ENCODE measurements around the gene SRRM2.

The SRRM2 gene

DNA sequence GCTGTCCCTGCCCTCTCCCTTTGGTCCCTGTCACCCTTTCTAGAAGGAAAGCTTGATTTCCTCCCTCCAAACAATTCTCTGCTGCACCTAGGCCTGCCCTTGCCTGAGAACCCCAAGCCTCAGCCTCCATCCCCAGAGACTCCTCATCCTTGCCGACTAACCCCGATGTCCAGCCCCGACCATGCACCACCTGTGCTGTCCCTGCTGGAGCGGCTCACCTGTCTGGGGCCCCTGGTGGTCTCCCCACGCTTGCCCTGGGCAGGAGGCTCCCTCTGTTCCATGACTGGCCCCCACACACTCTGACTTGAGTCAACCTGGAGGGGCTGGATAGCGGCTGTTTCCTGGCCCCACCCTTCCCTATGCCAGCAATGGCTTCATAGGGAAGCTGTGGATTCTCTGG, 12.0 kb upstream of the SRRM2 start:
- no peak for DNase-seq

DNA sequence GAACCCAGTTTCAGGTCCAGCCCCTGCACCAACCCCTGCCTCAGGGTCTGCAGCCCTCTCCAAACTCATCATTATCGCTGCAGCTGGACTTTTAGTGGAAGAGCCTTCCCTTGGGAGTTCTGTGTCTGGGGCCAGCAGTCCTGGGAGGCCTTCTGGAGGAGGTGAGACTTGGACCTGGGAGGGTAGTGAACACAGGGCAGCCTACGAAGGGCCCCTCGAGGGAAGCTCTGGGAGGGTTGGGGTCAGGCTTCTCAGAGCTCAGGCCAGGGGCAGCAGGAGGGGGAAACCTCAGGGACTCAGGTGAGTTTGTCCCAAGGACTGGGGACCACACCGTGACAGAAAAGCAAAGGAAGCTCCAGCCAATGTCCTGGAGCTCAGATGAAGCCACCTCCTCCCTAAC, 11.3 kb upstream of the SRRM2 start:
- DNase-seq = no peak

DNA sequence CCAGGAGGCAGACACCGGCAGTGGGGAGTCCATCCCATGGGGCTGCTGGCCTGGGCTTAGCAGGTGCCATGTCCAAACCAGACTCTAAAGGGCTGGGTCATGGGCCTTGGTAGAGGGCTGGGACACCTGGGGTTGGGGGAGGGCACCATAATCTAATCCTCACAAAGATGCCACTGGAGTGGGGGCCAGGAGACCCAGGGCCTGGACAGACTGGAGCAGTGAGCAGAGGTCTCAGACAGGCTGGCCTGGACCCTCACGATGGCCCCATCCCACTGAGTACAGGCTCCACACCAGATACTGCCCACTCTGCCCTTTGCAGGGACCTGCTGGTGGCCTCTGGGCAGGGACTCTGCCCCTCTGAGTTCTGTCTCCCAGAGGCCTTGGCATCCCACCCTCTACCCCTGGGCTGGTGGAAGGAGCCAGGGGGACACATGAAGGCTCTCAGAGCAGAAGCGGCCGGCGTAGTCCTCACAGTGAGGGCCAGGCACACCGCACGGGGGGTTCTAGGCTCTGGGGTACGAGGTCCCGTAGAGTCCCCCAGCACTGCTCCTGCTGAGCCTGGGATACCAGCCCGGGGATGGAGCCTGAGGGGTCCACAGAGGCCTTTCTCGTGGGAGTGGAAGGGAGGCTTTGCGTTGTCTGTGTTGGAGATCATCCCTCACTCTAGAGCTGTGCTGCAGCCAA, 10.0 kb upstream of the SRRM2 start:
- no peak for DNase-seq

DNA sequence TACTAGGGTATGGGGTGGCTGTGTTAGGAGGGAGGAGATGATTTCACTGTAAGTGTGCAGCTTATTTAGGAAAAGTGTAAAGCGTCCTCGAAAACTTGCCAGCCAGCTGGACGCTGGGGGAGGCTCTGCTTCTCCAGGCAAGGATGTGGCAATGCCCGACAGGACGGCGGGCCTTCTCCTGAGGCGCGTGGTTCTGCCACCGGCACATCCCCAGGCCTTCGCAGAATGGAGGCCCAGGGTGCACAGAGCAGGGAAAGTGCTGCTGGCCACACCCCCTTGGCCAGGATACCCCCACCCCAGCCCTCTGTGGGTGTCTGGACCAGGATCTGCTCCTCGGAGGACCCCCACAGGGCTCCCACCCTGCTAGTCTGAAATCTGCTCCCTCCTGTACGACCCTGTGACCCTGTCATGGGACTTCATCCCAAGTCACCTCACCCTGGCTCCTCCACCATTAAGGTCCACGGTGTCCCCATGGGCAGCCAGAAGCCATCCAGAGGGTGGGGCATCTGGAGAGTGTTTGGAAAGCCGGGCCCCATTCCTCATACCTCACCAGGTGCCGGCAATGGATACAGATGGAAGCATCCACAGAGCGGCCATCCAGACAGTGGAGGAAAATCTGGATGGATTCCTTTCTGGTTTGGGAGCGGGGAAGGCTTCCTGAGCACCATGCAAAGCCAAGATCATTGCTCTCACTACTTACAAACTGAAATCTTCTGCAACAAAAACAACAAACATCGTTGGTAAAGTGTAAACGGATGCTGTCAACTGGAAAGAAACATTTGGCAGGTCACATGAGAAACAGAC, 9.2 kb upstream of the SRRM2 start:
- DNase-seq = no peak

DNA sequence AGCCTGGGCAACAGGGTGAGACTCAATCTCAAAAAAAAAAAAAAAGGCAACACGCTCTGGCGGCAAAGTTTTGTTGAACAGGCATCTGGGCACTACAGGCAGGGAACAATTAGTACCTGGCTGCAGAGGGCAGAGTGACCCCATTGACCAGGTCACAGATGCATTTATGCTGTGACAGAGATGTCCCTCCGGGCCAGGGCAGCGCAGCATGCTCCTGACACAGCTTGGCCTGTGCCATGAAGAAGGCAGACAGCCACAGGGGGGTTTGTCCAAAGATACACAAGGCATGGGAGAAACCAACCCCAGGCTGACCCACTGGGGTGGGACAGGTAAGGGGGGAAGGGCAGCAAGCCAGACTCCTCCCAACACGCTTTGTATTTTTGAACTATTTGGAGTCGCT, 7.7 kb upstream of the SRRM2 start:
- DNase-seq = no peak

DNA sequence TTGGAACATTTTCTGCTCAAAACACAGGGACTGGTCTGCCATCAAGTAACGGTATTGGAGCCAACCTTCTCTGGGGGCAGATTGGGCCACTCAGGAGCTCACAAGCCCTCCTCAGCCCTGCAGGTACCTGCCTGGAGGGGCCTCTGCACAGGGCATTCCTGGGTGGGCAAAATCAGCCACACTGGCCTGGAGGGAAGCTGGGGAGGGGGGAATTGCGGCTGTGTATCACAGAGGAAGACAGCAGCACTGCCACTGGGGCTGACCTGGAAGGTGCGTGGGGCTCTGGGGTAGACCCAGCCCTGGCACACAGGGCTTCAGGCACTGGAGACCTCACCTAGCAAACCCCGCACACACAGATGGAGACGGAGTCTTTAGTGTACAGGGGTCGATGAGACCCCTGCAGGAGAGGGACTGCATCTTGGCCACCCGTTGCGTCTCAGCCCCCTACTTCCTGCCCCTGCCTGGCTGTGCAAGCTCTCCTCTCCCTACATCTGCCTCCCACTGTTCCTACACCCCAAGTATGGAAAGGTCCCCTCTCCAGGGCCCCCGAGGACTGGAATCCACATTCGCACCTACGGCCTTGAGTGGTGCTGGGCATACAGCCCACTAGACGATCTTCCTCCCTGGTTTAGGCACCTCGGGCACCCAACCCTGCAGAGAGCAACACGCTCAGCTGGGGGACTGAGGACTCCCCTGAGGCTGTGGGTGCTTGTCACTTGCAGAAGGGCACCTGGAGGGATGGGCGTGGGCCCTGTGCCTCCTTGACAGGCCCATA, 7.1 kb upstream of the SRRM2 start:
- no peak for DNase-seq

DNA sequence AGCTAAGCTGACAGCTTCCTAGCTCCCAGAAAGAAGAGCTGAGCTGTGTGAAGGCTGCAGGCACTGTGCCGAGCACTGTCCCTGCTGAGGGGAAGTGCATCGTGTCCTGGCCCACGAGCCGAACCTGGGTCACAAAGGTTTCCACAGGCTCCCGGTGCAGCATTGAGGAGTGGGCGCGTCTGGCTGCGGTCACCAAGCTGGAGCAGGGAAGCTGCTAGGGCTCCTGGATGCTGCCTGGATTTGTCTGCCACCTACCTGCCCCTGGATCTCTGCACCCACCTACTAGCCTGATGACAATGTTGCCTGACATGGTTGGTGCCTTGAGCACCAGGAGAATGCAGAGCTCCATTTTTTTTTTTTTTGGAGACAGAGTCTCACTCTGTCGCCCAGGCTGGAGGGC, 6.5 kb upstream of the SRRM2 start:
- DNase-seq = no peak

DNA sequence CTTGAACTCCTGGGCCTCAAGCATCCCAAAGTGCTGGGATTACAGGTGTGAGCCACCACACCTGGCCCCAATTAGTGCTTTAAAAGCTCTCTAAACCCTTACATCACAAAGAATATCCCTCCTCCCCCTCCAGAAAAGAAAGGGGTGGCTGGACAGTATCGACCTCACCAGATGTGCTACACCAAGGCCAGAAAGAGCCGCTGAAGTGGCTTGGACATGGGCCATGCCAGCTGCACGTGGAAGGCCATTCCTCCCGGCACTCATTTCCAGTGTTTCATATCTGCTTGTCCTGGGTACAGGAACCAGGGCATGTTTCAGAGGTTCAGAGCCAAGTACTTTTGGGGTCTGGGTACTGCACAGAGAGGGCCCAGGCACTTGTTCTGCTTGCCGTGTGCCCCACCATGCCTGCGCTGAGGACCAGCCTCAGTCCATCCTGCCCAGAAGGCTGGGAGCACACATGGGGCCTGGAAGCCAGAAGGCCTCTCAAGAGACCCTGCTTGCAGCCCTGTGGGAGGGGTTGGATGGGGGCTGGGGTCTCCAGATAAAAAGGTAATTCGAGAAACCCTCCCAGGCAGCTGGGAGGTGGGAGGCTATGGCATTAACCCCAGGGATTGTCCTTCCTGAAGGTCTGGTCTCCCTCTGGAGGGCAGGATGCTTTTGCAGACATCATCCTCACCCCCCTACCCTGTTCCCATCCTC, 3.5 kb upstream of the SRRM2 start:
- no peak for DNase-seq

DNA sequence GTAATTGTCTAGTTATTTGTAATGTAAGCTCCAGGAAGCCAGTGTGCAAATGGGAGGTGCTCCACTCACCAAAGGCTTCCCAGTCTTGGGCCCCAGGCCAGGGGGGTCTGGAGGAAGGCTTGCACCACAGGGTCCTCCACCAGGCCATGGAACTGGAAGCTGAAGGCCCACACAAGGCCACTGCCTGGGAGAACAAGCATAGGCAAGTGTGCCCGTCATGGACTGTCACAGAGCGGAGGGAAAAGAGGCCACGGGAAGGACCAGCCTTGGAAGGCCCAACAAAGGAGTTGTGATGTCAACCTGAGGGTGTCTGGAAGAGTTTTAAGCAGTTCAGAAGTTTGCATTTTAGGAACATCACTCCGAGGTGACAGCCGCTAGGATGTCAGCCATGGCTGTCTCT, 3.0 kb upstream of the SRRM2 start:
- DNase-seq = no peak

DNA sequence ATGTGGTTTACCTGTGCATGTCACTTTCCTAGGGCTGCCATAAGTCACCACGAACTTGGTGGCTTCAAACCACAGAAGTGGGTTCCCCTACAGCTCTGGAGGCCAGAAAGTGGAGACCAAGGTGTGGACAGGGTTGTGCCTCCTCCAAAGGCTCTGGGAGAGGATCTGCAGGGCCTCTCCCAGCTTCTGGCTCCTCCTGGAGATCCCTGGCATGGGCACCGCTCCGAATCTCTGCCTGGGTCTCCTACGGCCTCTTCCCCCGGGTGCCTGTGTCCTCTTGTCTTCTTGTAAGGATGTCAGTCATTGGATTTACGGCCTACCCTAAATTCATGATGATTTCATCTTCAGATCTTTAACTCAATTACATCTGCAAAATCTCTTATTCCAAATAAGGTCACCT, 2.5 kb upstream of the SRRM2 start:
- no peak for DNase-seq

DNA sequence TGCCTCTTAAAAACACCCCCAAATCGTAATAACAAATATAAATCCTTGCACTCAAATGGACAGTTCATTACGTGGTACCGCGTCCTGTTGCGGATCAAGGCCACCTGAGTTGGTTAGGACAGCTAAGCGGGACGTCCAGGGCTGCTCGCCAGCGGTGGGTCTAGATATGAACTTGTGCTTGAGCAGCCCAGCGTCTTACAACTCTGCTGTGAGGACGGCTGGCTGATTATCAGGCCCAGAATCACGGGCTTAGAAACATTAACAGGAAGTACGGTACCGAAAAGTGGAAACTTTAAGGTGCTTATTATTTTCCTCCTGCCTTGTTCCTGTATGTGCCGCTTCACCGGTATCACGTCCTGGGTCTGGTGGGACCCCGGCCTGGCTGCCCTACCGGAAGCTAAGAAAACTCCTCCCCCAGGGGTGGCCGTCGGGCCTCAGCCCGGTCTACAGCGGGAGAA, 832 bp upstream of the SRRM2 start:
- no peak for DNase-seq

DNA sequence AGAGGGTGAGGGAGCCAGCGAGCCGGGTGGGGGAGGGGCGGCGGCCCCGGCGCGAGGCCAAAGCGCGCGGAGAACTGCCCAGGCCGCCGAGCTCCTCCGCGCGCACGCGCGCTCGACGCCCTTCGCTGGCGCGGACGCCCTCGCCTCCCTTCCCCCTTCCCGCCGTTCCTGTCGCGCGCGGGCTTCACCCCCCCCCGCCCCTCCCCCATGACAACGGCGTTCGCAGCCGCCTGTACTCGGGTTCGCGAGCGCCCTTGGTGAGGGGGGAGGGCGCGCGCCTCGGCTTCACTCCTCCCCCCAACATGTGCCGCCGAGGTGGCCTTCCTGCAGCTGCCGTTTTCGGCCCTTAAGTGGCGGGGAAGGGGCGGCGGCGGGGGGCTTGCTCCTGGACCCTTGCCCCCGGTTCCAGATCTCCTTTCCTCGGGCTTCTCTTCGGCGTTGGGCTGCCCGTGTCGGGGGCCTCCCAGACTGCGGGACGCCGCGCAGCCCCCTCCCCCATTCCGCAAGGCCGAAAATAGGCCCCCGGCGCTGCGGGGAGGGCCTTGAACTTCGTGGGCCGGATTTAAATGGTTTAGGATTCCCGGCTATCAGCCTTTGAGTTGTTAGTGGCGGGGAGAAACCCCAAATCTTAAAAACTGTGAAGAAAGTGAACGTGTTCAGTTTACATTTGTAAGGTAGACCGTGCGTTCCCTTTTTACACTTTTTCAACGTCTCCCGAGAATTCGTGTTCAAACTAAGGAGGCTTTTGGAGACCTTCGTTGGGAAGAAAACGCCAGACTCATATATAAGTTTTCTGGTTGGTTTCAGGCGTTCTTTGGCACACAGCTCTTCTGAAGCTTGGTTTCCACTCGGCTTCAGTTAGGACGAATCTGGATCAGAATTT, 653 bp downstream of the SRRM2 start:
- DNase-seq = peak; percentile 78

DNA sequence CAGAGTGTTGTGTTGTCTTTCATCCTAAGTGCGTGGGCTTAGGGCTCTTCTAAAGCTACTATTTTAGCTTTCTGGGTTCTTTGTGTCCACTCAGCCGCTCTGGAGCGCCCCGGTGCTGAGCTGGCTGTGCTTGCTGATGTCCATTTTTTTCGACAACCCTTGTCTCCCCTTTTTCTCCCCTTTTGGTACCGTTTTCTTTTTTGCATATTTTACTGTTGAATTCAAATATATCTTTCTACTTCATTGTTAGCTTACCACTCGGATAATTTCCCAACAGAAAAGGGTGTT, 1.2 kb downstream of the SRRM2 start:
- peak; percentile 24 for DNase-seq

DNA sequence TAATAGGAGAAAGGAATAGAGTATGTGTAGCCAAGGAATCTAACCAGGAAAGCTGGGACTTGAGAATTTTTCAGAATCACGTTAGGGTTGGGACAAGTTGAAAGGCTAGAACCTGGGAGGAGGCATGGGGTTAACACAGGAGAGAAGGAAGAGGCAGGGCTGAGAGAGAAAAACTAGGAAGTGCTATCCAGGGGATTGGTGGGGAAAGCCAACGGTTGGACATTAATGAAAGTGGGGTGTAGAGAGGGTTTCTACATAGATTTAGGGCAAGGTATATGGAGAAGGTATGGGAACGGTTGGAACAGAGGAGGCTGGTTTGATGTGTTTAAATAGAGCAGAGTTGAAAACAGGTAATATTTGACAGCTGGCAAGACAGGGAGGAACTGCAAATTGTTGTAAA, 2.7 kb downstream of the SRRM2 start:
- DNase-seq = no peak

DNA sequence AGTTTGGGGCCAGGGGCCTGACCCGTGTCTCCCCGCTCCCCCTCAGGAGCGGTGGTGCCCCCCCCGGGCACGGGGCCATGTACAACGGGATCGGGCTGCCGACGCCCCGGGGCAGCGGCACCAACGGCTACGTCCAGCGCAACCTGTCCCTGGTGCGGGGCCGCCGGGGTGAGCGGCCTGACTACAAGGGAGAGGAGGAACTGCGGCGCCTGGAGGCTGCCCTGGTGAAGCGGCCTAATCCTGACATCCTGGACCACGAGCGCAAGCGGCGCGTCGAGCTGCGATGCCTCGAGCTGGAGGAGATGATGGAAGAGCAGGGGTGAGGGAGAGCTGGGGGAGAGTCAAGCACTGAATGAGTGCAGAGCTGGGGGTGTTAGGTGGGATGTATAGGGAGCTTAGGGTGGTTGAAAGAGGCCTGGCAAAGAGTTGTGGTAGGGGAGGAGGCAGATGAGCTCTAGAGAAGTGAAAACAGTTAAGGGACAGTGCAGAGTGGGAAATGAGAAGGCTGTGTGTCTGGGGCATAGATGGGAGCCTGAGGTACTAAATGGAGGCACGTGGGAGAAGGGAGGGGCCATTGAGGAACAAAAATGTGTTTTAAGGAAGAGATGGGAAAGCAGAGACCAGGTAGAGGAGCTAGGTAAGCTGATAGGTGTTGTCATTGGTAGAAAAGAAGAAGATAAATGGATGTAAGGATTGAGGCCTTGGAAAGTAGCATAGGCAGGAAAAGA, 4.0 kb downstream of the SRRM2 start:
- DNase-seq = no peak

DNA sequence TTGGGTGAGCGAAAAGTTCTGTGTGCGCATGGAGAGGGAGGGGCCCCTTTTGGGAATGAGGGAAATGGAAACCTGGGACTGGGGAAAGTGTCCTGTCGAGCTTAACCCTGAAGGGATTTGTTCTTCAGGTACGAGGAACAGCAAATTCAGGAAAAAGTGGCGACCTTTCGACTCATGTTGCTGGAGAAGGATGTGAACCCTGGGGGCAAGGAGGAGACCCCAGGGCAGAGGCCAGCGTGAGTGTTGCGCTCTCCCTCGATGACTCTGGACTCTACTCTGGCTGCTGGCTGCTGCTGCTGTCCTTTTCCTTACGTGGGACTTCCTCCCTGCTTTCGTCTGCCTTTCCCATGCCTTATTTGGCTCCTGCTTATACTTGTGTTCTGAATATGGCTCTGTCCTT, 4.9 kb downstream of the SRRM2 start:
- no peak for DNase-seq

DNA sequence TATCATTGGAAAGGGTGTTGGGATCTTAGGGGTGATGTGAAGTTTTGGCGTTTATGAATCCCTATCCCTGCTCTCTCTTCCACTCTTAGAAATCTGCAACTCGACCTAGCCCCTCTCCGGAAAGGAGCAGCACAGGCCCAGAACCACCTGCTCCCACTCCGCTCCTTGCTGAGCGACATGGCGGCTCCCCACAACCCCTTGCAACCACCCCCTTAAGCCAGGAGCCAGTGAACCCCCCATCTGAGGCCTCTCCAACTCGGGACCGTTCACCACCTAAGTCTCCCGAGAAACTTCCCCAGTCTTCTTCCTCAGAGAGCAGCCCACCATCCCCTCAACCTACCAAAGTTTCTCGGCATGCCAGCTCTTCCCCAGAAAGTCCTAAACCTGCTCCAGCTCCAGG, 9.0 kb downstream of the SRRM2 start:
- no peak for DNase-seq

DNA sequence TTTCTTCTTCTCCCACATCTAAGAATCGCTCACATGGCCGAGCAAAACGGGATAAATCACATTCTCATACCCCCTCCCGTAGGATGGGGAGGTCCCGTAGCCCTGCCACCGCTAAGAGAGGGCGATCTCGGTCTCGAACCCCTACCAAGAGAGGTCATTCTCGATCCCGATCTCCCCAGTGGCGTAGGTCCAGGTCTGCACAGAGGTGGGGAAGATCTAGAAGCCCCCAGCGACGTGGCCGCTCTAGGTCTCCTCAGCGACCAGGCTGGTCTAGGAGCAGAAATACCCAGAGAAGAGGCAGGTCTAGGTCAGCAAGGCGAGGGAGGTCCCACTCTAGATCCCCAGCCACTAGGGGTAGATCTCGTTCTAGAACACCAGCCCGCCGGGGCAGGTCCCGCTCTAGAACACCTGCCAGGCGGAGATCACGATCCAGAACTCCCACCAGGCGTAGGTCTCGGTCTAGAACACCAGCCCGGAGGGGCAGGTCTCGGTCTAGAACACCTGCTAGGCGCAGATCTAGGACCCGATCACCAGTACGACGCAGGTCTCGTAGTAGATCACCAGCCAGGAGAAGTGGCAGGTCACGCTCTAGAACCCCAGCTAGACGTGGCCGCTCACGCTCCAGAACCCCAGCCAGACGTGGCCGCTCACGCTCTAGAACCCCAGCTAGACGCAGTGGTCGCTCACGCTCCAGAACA, 9.6 kb downstream of the SRRM2 start:
- no peak for DNase-seq

DNA sequence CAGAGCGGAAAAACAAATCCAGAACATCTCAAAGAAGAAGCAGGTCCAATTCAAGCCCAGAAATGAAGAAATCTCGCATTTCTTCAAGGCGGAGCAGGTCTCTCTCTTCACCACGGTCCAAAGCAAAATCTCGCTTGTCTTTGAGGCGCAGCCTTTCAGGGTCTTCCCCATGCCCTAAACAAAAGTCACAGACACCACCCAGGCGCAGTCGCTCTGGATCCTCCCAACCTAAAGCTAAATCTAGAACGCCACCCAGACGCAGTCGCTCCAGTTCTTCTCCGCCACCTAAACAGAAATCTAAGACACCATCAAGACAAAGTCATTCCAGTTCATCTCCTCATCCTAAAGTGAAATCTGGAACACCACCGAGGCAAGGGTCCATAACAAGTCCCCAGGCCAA, 10.3 kb downstream of the SRRM2 start:
- DNase-seq = no peak

DNA sequence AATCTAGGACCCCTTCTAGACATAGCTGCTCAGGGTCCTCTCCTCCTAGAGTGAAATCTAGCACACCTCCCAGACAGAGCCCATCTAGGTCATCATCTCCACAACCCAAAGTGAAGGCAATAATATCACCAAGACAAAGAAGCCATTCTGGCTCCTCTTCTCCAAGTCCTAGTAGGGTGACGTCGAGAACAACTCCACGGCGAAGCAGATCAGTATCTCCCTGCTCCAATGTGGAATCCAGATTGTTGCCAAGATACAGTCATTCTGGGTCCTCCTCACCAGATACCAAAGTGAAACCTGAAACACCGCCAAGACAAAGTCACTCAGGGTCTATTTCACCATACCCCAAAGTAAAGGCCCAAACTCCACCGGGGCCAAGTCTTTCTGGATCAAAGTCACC, 10.7 kb downstream of the SRRM2 start:
- no peak for DNase-seq

DNA sequence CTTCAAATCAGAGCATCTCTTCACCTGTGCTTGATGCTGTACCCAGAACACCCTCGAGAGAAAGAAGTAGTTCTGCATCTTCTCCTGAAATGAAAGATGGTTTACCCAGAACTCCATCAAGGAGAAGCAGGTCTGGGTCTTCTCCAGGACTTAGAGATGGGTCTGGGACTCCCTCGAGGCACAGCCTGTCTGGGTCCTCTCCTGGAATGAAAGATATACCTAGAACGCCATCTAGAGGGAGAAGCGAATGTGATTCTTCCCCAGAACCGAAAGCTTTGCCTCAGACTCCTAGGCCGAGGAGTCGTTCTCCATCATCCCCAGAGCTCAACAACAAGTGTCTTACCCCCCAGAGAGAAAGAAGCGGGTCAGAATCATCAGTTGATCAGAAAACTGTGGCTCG, 12.3 kb downstream of the SRRM2 start:
- no peak for DNase-seq
